Endodermal cell (in vitro differentiated cells): ENCODE results near the gene DZIP1. TPM values are rescaled to one million over a fixed set of nuclear protein-coding genes. Genes with fewer than 3 reads are reported as not detected.

Experiments used
- DNase-seq: peaks from one replicate; pipeline ENCODE4 v3.0.0-alpha.2; 2017
- H3K27ac ChIP-seq: 2 replicates; pipeline ENCODE4 v1.5.1; 2013; ENCODE audit warnings: mild to moderate bottlenecking, low read depth, low read length, moderate library complexity
- H3K27me3 ChIP-seq: 2 replicates; pipeline ENCODE4 v1.6.1; 2013; ENCODE audit warnings: mild to moderate bottlenecking, low read length, moderate library complexity; ENCODE audit not compliant: insufficient read depth, control insufficient read depth, poor library complexity, severe bottlenecking
- H3K36me3 ChIP-seq: 2 replicates; pipeline ENCODE4 v1.7.0; 2013; ENCODE audit warnings: mild to moderate bottlenecking, low read length, moderate library complexity; ENCODE audit not compliant: control insufficient read depth, insufficient read depth
- H3K4me1 ChIP-seq: one replicate; pipeline ENCODE4 v1.7.0; 2013; ENCODE audit warnings: low read length; ENCODE audit not compliant: control insufficient read depth, insufficient read depth
- H3K4me3 ChIP-seq: 2 replicates; pipeline ENCODE4 v1.5.1; 2013; ENCODE audit warnings: mild to moderate bottlenecking, low read length, moderate library complexity
- H3K9ac ChIP-seq: 2 replicates; pipeline ENCODE4 v1.6.1; 2013; ENCODE audit warnings: mild to moderate bottlenecking, low read length, moderate library complexity; ENCODE audit not compliant: poor library complexity, severe bottlenecking; ENCODE audit errors: extremely low read depth
- H3K9me3 ChIP-seq: 2 replicates; pipeline ENCODE4 v1.6.1; 2013; ENCODE audit warnings: mild to moderate bottlenecking, low read length, moderate library complexity; ENCODE audit not compliant: control insufficient read depth
- H3K27ac Mint-ChIP-seq: 2 replicates; pipeline ENCODE4 v1.8.0; 2020; ENCODE audit warnings: mixed read lengths
- H3K27me3 Mint-ChIP-seq: 2 replicates; pipeline ENCODE4 v1.8.0; 2021; ENCODE audit warnings: mild to moderate bottlenecking, mixed read lengths; ENCODE audit not compliant: insufficient read depth
- H3K36me3 Mint-ChIP-seq: 2 replicates; pipeline ENCODE4 v1.8.0; 2020; ENCODE audit warnings: low read depth, mixed read lengths
- H3K4me1 Mint-ChIP-seq: 2 replicates; pipeline ENCODE4 v1.8.0; 2020; ENCODE audit warnings: mixed read lengths
- H3K4me3 Mint-ChIP-seq: 2 replicates; pipeline ENCODE4 v1.8.0; 2020; ENCODE audit warnings: mild to moderate bottlenecking, moderate library complexity, mixed read lengths
- H3K9me3 Mint-ChIP-seq: 2 replicates; pipeline ENCODE4 v1.8.0; 2020; ENCODE audit warnings: mild to moderate bottlenecking, mixed read lengths
- CTCF ChIP-seq: fragments of 200-600 bp; sonication (generic); conservative IDR thresholded peaks from 2 replicates; pipeline ENCODE4 v1.5.0; 2021; ENCODE audit warnings: antibody characterized with exemption, mild to moderate bottlenecking
- WGBS, 2 experiments: methylation state at CpG; one replicate each; pipeline versions ENCODE4 v1.1.5 to v1.1.7; 2013; ENCODE audit warnings: missing lambda C conversion rate in 2 of 2, mixed read lengths in 1 of 2; ENCODE audit not compliant: insufficient coverage in 1 of 2, insufficient read length in 1 of 2; 5-methylcytosine and 5-hydroxymethylcytosine counted together
- total RNA-seq, 2 donors: library from RNA; stranded (reverse); fragmentation: NEBNext Ultra II Directional in 1 of 2; extraction: Animal tissue kit (Norgen Biotek cat#: 25700) in 1 of 2; gene quantifications; 2 replicates in 1 of 2; 3 replicates in 1 of 2; pipeline ENCODE4 v1.2.1, GENCODE V29; 2021

Gene DZIP1
- total RNA-seq, 2 donors from 2014 or later = 36.2 to 59.9 TPM

- Mint-ChIP-seq H3K27me3 (no peaks in the 10 kb centered on the region), H3K36me3 (peaks cover 52% of the 10 kb centered on the region), H3K4me3 (no peak overlapping the region), H3K9me3 (no peaks in the 10 kb centered on the region), H3K4me1 (no peaks in the 10 kb centered on the region), H3K27ac (no peak overlapping the region)
- no peak for DNase-seq
- Histone ChIP-seq H3K36me3 (peaks cover 60% of the 10 kb centered on the region), H3K9ac (no peak overlapping the region), H3K4me3 (no peak overlapping the region), H3K27me3 (no peaks in the 10 kb centered on the region), H3K9me3 (no peaks in the 10 kb centered on the region), H3K27ac (no peak overlapping the region), H3K4me1 (no peaks in the 10 kb centered on the region)
- 89% methylated on average over 2 of the region's 3 CpGs; no CpG with 5 or more reads in 1 of the 2 experiments for WGBS, 2 experiments
- no peak for TF ChIP-seq CTCF
Measured at GRCh38 chr13:95588134-95588533, 56.4 kb downstream of the DZIP1 start.

- Mint-ChIP-seq H3K4me1 (no peaks in the 10 kb centered on the region), H3K4me3 (no peak overlapping the region), H3K27ac (no peak overlapping the region), H3K9me3 (no peaks in the 10 kb centered on the region), H3K27me3 (no peaks in the 10 kb centered on the region), H3K36me3 (peaks cover 67% of the 10 kb centered on the region)
- Histone ChIP-seq H3K9ac (no peak overlapping the region), H3K4me3 (no peak overlapping the region), H3K36me3 (peaks cover 70% of the 10 kb centered on the region), H3K9me3 (no peaks in the 10 kb centered on the region), H3K27me3 (no peaks in the 10 kb centered on the region), H3K27ac (no peak overlapping the region), H3K4me1 (no peaks in the 10 kb centered on the region)
- DNase-seq = no peak
- 99 to 100% methylated on average over 1 to 4 of the region's 4 CpGs for WGBS, 2 experiments
- TF ChIP-seq CTCF = no peak
Measured at GRCh38 chr13:95585867-95586266, 58.6 kb downstream of the DZIP1 start.

GRCh38 chr13:95579303-95579702 is 65.2 kb downstream of the DZIP1 start:
- Mint-ChIP-seq H3K36me3 (peaks cover 43% of the 10 kb centered on the region), H3K9me3 (no peaks in the 10 kb centered on the region), H3K27me3 (no peaks in the 10 kb centered on the region), H3K27ac (no peak overlapping the region), H3K4me3 (no peak overlapping the region), H3K4me1 (no peaks in the 10 kb centered on the region)
- 95 to 96% methylated on average over 3 of the region's 3 CpGs for WGBS, 2 experiments
- Histone ChIP-seq H3K27me3 (no peaks in the 10 kb centered on the region), H3K4me1 (no peaks in the 10 kb centered on the region), H3K9ac (no peak overlapping the region), H3K4me3 (no peak overlapping the region), H3K9me3 (no peaks in the 10 kb centered on the region), H3K36me3 (peaks cover 42% of the 10 kb centered on the region), H3K27ac (no peak overlapping the region)
- no peak for TF ChIP-seq CTCF
- DNase-seq = no peak
